Liver (tissue), 3 donors: ENCODE data around the gene DPF3.

ENCODE experiments used
- CTCF ChIP-seq: fragments of 150-350 bp; IDR thresholded peaks from 2 replicates; pipeline ENCODE4 v1.5.1; 2017; ENCODE audit warnings: improper control_type of control experiment, low read depth, low read length; ENCODE audit not compliant: missing input control
- MAX ChIP-seq: IDR thresholded peaks from 2 replicates; pipeline ENCODE4 v1.6.1; 2016; ENCODE audit warnings: antibody characterized with exemption
- TAF1 ChIP-seq: conservative IDR thresholded peaks from 2 replicates; pipeline ENCODE4 v1.6.1; 2016; ENCODE audit warnings: antibody characterized with exemption, mild to moderate bottlenecking
- donor health status: healthy.
- donor health status: healthy.

- TF ChIP-seq MAX: no peak
- no peak for TF ChIP-seq TAF1
- TF ChIP-seq CTCF: no peak
These were observed 6.4 kb downstream of the DPF3 start for GRCh38 chr14:72887514-72887913.
